Panc1 (cell line): ENCODE measurements around the gene EPGN. TPM values are rescaled to one million over a fixed set of nuclear protein-coding genes. Genes with fewer than 3 reads are reported as not detected.
A peak's percentile ranks its signal among the peaks of the same experiment; 100 is the strongest.

Experiments used
- ATAC-seq: fragments of 200-7000 bp; cut with Tn5 transposase; 2 replicates; pipeline ENCODE4 v1.9.1; 2020; ENCODE audit warnings: mild to moderate bottlenecking, moderate library complexity
- BruUV-seq: library from RNA; stranded (reverse); fragments of 400-500 nt; replicated peaks from 2 replicates; lab custom pipeline; 2021; lab: Mats Ljungman, UMichigan
- CTCF ChIA-PET: fragments of 300-600 bp; sonication (Branson Sonifier 250); formaldehyde crosslinking; loops from one replicate; lab custom pipeline; 2022; ENCODE audit warnings: antibody characterized with exemption; lab: Charles Lee
- POLR2A ChIA-PET: fragments of 300-600 bp; sonication (Branson Sonifier 250); formaldehyde crosslinking; loops from one replicate; lab custom pipeline; 2022; ENCODE audit warnings: antibody characterized with exemption; lab: Charles Lee
- DNase-seq: peaks from one replicate; pipeline ENCODE4 v3.0.0-alpha.2; 2010; ENCODE audit warnings: low read depth, low spot score
- H3K27ac ChIP-seq: 2 replicates; pipeline ENCODE4 v1.5.1; 2011; ENCODE audit warnings: mild to moderate bottlenecking, low read length, inconsistent platforms
- H3K27me3 ChIP-seq: fragments of 200-500 bp; sonication (Bioruptor generic); 2 replicates; pipeline ENCODE4 v1.6.0; 2014; ENCODE audit warnings: low read length, inconsistent platforms; ENCODE audit not compliant: control insufficient read depth, insufficient read depth
- H3K36me3 ChIP-seq: fragments of 200-500 bp; sonication (Bioruptor generic); 2 replicates; pipeline ENCODE4 v1.5.1; 2014; ENCODE audit warnings: inconsistent platforms, mild to moderate bottlenecking, low read length, moderate library complexity; ENCODE audit not compliant: control insufficient read depth, insufficient read depth
- H3K4me1 ChIP-seq: 2 replicates; pipeline ENCODE4 v1.5.1; 2011; ENCODE audit warnings: inconsistent platforms, mild to moderate bottlenecking, low read length, moderate library complexity; ENCODE audit not compliant: control insufficient read depth, insufficient read depth
- H3K4me3 ChIP-seq, 2 experiments: 2 replicates each; pipeline ENCODE4 v1.5.1; 2011 to 2012; ENCODE audit warnings: low read depth in 2 of 2, low read length in 2 of 2, mild to moderate bottlenecking in 2 of 2, inconsistent platforms in 1 of 2, moderate library complexity in 1 of 2
- H3K9me3 ChIP-seq: fragments of 200-500 bp; sonication (Bioruptor generic); 2 replicates; pipeline ENCODE4 v1.5.1; 2014; ENCODE audit warnings: low read depth, mild to moderate bottlenecking, inconsistent platforms, low read length, moderate library complexity; ENCODE audit not compliant: control insufficient read depth, insufficient read depth
- POLR2AphosphoS5 ChIP-seq: IDR thresholded peaks from 2 replicates; pipeline ENCODE4 v1.6.1; 2012; ENCODE audit warnings: mild to moderate bottlenecking, low read depth, low read length, moderate library complexity
- SIN3A ChIP-seq: IDR thresholded peaks from 2 replicates; pipeline ENCODE4 v1.6.1; 2012; ENCODE audit warnings: low read depth, mild to moderate bottlenecking, low read length, moderate library complexity, borderline replicate concordance; ENCODE audit not compliant: insufficient read depth
- TCF7L2 ChIP-seq: IDR thresholded peaks from 2 replicates; pipeline ENCODE4 v1.6.1; 2011; ENCODE audit warnings: mild to moderate bottlenecking, low read depth, low read length, inconsistent platforms
- in situ Hi-C: cut with HindIII; loops from 2 replicates; pipeline ENCODE4 v1.10.0; 2016; ENCODE audit warnings: low sequenced_read_pairs, low pct_unique_long_range_greater_than_20kb
- intact Hi-C: fragments of 100-400 bp; cut with micrococcal nuclease; formaldehyde crosslinking; loops from one replicate; pipeline ENCODE4 v1.10.0; 2022; ENCODE audit not compliant: unreplicated experiment
- total RNA-seq: library from RNA; stranded (reverse); gene quantifications from one replicate; pipeline ENCODE4 v1.2.1, GENCODE V29; 2021; ENCODE audit not compliant: unreplicated experiment
- TF ChIP-seq, protein P1 (sequence below), 2 experiments: IDR thresholded peaks; 2 replicates each; pipeline ENCODE4 v1.6.1; 2011 to 2012; ENCODE audit warnings: low read depth in 2 of 2, control low read depth in 1 of 2, low read length in 1 of 2, mild to moderate bottlenecking in 1 of 2, moderate library complexity in 1 of 2; ENCODE audit not compliant: insufficient read depth in 1 of 2
- TF ChIP-seq, protein P2 (sequence below): fragments of 450-650 bp; IDR thresholded peaks from 2 replicates; pipeline ENCODE4 v1.5.1; 2017; ENCODE audit warnings: mild to moderate bottlenecking

Gene EPGN
- total RNA-seq, 1 experiment from 2014 or later = not detected

DNA sequence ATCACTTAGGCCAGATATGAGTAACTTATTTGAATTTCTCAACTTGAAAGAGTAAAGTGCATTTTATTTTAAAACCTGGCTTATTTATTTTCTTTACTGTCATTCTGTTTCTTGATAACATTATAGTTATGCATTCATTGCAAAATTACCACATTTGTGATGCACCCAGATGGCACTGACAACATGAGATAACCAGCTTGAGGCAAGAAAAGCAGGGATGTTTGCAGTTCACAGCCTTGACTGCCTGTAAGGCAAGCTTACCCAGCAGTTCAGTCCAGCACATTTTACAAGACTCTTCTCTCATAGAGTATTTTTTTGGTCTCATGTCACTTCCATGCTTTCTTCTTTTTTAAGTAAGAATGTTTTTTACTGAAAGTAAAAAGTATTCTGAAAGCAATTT lies 25.3 kb upstream of the EPGN start:
- H3K36me3 ChIP-seq = no peaks in the 10 kb centered on the region
- DNase-seq = no peak
- no peak overlapping the region for H3K27ac ChIP-seq
- TF ChIP-seq POLR2AphosphoS5 = no peak
- TF ChIP-seq, protein P1, sequence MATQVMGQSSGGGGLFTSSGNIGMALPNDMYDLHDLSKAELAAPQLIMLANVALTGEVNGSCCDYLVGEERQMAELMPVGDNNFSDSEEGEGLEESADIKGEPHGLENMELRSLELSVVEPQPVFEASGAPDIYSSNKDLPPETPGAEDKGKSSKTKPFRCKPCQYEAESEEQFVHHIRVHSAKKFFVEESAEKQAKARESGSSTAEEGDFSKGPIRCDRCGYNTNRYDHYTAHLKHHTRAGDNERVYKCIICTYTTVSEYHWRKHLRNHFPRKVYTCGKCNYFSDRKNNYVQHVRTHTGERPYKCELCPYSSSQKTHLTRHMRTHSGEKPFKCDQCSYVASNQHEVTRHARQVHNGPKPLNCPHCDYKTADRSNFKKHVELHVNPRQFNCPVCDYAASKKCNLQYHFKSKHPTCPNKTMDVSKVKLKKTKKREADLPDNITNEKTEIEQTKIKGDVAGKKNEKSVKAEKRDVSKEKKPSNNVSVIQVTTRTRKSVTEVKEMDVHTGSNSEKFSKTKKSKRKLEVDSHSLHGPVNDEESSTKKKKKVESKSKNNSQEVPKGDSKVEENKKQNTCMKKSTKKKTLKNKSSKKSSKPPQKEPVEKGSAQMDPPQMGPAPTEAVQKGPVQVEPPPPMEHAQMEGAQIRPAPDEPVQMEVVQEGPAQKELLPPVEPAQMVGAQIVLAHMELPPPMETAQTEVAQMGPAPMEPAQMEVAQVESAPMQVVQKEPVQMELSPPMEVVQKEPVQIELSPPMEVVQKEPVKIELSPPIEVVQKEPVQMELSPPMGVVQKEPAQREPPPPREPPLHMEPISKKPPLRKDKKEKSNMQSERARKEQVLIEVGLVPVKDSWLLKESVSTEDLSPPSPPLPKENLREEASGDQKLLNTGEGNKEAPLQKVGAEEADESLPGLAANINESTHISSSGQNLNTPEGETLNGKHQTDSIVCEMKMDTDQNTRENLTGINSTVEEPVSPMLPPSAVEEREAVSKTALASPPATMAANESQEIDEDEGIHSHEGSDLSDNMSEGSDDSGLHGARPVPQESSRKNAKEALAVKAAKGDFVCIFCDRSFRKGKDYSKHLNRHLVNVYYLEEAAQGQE (IDR thresholded peaks at IDR 0.05; ENCODE audit: insufficient read depth in 1 of 2, low read depth in 2 of 2, low read length in 1 of 2) = no peak
- TF ChIP-seq SIN3A = no peak
- no peak for TF ChIP-seq TCF7L2
- TF ChIP-seq, protein P2, sequence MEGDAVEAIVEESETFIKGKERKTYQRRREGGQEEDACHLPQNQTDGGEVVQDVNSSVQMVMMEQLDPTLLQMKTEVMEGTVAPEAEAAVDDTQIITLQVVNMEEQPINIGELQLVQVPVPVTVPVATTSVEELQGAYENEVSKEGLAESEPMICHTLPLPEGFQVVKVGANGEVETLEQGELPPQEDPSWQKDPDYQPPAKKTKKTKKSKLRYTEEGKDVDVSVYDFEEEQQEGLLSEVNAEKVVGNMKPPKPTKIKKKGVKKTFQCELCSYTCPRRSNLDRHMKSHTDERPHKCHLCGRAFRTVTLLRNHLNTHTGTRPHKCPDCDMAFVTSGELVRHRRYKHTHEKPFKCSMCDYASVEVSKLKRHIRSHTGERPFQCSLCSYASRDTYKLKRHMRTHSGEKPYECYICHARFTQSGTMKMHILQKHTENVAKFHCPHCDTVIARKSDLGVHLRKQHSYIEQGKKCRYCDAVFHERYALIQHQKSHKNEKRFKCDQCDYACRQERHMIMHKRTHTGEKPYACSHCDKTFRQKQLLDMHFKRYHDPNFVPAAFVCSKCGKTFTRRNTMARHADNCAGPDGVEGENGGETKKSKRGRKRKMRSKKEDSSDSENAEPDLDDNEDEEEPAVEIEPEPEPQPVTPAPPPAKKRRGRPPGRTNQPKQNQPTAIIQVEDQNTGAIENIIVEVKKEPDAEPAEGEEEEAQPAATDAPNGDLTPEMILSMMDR = no peak
- intact Hi-C loops (no loop called here), in situ Hi-C loops (no loop called here)
- no peaks in the 10 kb centered on the region for H3K27me3 ChIP-seq
- no peak for ATAC-seq
- ChIA-PET CTCF (no interaction called here), POLR2A (no interaction called here)
- H3K9me3 ChIP-seq = no peaks in the 10 kb centered on the region
- no TSS peak for BruUV-seq
- peaks cover 2% of the 10 kb centered on the region; the same call in 1 of the 2 replicates for H3K4me1 ChIP-seq
- no peak overlapping the region for H3K4me3 ChIP-seq

DNA sequence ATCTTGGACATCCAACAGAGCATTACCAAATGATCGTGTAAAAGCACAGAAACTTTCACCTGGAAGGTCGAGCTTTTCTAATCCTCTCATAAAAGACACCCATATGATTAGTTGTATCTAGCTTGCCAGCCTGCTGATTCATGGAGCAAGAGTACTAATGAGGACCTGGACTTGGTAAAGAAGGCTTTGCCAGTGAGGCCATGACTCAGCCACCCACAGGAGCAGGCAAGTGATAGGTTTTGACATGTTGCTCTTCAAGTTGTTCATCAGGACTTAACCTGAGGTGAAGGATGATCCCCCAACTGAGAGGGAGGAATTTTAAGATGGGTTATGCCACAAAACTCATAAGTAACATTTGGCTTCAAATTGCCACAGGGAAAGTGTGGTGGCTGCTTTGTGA lies 24.7 kb upstream of the EPGN start:
- TF ChIP-seq, protein P1 (IDR thresholded peaks at IDR 0.05; ENCODE audit: insufficient read depth in 1 of 2, low read depth in 2 of 2, low read length in 1 of 2) = no peak
- TF ChIP-seq POLR2AphosphoS5 (no peak), TCF7L2 (no peak), SIN3A (no peak)
- TF ChIP-seq, protein P2 = no peak
- BruUV-seq = no TSS peak
- CTCF ChIA-PET = no interaction called here

More for the DNA sequence above, 24.7 kb upstream of the EPGN start:
- Histone ChIP-seq H3K36me3 (no peaks in the 10 kb centered on the region), H3K27me3 (no peaks in the 10 kb centered on the region), H3K4me3 (no peak overlapping the region; a peak in 1 of 4 replicates), H3K9me3 (no peaks in the 10 kb centered on the region), H3K4me1 (peaks cover 2% of the 10 kb centered on the region; the same call in 1 of the 2 replicates), H3K27ac (no peak overlapping the region)
- DNase-seq (no peak), ATAC-seq (peak; percentile 58; the same call in 1 of the 2 replicates)
- in situ Hi-C loops (no loop called here), intact Hi-C loops (no loop called here)
- POLR2A ChIA-PET = no interaction called here
